ENCODE data around the gene DPPA2.

Gene DPPA2

DNA sequence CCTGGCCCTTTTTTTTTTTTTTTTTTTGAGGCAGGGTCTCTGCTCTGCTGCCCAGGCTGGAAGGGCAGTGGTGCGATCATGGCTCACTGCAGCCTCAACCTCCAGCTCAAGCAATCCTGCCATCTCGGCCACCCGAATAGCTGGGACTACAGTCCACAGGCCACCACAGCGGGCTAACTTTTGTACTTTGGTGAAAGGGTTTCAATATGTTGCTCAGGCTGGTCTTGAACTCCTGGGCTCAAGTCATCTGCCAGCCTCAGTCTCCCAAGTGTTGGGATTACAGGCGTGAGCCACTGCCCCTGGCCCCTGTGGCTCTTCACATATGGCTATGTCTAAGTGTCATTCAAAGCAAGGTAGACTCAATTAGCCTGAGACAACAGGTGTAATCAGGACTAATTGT is 8.8 kb upstream of the DPPA2 start:
- DNase-seq (ENCODE audit: low read depth): no peak

DNA sequence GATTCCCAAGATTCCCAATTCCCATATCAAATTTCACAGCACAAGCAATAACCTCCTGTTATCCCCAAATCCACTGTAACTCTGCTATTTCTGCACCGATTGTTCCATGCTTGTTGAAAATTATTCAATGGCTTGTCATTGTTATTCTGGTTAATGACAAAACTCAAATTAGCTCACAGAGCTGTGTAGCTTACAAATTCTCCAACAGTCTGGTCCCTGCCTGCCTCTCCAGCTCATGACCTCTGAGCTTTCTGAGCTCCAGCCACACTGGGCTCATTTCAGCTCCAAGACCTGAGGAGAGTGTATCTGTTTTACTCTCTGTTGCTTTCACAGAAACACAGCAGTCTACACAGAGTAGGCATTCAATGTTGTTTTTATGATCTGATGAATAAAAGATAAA is 3.3 kb downstream of the DPPA2 start:
- no peak for DNase-seq (ENCODE audit: low read depth)

DNA sequence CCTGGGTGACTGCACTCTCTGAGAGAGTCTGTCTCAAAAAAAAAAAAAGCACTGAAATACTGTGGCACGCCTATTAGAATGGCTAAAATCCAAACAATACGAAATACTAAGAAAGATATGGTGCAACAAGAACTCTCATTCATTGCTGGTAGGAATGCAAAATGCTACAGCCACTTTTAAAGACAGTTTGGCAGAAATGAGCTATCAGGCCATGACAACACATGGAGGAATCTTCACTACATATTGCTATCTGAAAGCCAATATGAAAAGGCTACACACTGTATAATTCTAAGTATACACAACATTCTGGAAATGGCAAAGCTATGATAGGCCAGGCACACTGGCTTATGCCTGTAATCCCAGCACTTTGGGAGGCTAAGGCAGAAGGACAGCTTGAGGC is 18.8 kb downstream of the DPPA2 start:
- no peak for DNase-seq (ENCODE audit: low read depth)

DNA sequence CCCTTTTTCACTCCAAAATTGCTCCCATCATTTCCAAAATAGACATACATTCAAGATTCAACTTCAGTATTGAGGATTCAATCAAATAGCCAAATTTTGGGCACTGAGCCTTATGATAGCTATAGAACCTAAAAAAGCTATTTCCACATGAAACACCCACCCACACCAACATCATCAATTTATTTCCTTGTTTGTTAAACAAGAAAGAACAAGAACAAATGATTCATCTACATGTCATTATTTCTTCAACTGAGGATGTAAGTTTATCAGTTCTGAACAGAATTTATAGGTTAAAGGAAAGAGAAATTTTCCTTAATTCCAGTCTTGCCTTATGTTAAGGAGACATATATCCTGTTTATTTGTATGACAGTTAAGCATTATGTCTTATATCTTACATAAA is 32.2 kb downstream of the DPPA2 start:
- DNase-seq (ENCODE audit: low read depth): peak; percentile 3

DNA sequence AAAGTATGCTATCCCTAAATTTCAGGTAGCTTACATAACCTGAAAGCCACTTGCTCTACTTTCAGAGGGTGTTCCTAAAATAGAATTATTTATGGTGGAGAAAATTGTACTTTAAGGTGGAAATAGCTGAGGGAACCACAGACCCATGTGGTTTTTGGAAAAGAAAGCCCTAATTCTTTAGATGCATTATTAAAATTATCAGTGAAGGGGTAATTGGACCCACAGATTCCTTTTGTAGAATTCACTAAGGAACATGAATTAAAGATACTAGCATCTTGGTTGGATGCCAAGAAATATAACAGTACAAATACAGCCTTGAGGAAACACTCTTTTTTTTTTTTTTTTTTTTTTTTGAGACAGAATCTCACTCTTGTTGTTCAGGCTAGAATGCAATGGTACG is 37.8 kb downstream of the DPPA2 start:
- no peak for DNase-seq (ENCODE audit: low read depth)

DNA sequence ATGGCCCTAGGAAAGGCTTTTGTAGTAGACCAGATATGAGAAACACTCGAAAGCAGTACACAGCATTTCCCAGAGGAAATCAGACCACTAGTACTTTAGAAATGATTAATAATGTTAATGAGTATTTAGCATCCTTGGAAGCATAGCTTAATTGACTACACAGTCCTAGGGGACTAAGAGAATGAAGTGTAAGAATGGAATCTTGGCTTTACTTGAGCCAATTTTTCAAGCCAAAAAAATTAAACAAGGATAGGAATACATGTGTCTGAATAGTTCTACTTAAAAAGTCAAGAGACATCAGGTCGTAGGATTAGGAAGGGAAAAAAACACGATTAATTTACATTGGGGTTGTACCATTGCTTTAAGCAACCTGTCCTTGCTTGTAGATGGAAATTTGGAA is 38.2 kb downstream of the DPPA2 start:
- no peak for DNase-seq (ENCODE audit: low read depth)

DNA sequence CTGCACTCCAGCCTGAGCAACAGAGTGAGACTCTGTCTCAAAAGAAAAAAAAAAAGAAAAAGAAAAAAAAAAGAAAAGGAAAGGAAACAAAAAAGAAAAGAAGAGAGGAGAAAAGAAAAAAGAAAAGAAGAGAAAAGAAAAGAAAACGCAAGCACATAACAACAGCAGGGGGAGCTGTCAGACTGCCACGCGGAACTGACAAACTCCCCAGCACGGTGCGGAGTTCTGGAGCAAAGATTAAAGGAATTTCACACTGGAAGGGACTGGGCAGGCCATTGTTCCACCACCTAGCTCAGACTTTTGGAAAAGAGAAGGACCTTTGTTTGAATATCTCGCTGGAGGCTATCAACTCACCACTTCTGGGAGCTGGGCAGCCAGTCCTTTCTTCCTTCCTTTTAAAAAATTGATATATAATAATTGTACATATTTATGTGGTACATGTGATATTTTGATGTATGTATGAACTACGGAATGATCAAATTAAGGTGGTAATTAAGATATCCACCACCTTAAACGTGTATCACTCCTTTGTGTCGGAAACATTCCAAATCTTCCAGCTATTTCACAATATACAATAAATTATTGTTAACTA is 40.5 kb downstream of the DPPA2 start:
- peak; percentile 65 for DNase-seq (ENCODE audit: low read depth)

DNA sequence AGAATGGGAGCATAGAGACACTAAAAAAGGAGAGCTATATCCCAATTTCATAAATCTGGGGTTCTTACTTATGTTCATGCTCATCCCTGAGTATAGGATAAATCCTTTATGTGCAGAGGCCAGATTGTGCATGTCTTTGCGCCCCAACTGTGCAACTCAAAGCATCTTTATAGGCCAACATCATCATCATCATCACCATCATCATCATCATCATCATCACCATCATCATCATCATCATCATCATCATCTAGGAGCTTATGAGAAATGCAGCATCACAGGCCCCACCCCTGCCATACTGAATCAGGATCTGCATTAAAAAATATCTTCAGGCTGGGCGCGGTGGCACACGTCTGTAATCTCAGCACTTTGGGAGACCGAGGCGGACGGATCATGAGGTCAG is 45.5 kb downstream of the DPPA2 start:
- no peak for DNase-seq (ENCODE audit: low read depth)

DNA sequence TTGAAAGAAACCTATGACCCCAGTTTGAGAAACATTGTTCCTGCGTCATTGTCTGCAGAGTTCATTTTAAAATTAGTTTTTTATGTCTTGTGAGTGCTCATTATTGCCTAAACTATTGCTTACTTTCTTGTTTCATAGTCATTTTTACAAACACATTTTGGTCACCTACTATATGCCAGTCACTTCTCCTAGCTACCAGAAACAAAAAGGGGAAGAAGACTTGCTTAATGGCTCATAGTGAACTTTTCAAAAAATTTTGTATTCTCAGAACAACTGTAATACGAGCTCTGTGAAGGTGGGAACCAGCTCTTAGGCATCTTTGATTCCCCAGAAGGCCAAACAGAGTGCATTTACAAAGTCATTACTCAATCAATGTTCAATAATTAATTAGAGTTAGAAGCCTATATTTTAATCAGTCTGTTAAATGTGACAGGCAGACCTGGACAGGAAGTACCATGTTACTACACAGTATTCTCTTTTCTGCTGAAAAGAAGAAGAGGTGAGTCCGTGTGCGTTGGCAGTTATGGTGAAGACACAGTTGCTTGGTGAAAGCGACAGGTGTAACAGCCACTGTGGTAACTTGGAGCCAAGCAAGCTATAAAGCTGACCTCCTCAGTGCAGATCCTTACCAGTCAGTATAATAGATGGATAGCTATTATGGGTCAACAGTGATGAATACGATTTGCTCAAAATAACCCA is 46.6 kb downstream of the DPPA2 start:
- DNase-seq (ENCODE audit: low read depth): no peak

DNA sequence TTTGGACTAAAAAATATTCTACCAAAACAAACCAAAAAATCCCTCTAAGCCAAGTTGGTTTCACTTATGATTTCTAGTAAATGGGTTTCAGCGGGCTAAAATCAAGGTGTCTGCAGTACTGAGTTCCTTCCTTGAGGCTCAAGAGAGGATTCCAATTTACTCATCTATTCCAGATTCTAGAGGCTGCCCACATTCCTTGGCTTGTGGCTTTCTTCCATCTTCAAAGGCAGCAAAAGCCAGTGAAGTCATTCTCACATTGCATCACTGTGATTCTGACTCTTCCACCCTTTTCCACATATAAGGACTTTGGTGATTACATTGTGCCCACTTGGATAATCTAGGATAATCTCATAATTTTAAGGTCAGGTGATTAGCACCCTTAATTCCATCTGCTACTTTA is 48.1 kb downstream of the DPPA2 start:
- peak; percentile 66 for DNase-seq (ENCODE audit: low read depth)

DNA sequence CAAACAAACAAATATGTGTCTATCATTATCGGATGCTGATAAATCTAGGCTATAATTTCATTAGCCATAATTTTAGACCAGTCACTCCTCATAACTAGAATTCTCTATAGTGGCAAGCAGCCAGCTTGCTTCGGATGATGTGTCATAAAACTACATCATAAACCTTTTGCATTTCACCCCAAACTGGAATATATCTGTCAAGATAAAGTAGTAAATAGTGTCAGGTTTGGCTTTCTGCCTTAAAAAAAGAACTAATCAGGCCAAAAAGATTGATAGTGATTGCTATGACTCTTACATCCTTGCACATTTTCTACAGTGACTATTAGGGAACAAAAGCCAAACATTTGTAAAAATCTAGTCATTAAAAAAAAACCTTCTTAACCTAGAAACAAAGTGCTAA is 51.0 kb downstream of the DPPA2 start:
- peak; percentile 54 for DNase-seq (ENCODE audit: low read depth)

DNA sequence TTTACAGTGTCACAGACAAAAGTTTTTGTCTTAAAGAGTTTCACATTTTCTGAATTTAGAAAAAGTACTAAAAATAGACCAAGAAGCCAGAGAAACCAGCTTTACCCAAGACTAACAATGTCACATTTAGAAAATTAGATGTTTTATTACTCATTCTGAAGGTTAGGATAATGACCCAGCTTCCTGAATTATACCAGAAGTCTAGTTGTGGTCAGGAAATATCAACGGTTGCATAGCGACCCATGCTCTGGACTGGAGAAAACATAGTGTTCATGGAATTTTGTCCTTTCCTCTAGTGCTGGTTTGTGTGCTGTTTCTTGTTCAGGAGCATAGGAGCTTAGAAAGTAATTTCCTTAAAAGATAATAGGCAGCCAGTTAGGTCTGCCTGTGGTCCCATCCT is 59.0 kb downstream of the DPPA2 start:
- DNase-seq (ENCODE audit: low read depth): peak; percentile 87

DNA sequence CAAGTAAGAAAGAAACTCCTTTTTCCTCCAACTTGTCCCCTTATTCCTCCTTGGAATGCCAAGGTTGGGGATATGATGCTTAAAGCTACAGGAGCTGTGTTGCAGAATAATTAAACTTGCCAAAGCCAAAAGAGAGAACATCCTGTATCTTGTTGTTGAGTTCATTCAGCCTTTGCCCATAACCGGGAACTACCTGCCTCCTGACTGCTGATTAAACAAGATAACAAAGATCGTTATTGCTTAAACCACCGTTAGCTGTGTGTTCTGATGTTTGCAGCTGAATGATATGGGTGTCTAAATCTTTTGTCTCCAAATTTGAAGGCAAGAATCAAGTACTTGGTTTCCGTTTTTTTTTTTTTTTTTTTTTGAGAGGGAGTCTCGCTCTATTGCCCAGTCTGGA is 61.5 kb downstream of the DPPA2 start:
- DNase-seq (ENCODE audit: low read depth): no peak

DNA sequence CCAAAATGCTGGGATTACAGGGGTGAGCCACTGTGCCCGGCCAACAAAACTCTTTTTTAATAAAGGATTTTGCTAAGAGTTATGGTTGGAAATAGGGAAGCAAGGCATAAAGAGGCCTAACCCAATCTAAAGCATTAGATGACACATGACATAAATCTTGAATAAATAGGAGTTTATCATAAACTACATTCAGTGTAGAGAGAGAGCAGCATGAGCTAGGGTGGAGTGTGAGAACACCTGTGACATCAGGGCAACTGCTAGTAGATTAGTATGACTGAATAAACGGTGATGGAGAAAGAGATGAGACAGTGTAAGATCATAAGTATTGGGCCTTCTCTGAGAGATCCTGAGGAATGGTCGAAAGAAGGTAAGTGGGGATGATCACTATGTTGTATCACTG is 63.7 kb downstream of the DPPA2 start:
- DNase-seq (ENCODE audit: low read depth): no peak
